Measurements from ENCODE around the gene UTS2R. TPM values are rescaled to one million over a fixed set of nuclear protein-coding genes. Genes with fewer than 3 reads are reported as not detected.
A peak's percentile ranks its signal among the peaks of the same experiment; 100 is the strongest.

Gene UTS2R
- not detected for total RNA-seq

DNA sequence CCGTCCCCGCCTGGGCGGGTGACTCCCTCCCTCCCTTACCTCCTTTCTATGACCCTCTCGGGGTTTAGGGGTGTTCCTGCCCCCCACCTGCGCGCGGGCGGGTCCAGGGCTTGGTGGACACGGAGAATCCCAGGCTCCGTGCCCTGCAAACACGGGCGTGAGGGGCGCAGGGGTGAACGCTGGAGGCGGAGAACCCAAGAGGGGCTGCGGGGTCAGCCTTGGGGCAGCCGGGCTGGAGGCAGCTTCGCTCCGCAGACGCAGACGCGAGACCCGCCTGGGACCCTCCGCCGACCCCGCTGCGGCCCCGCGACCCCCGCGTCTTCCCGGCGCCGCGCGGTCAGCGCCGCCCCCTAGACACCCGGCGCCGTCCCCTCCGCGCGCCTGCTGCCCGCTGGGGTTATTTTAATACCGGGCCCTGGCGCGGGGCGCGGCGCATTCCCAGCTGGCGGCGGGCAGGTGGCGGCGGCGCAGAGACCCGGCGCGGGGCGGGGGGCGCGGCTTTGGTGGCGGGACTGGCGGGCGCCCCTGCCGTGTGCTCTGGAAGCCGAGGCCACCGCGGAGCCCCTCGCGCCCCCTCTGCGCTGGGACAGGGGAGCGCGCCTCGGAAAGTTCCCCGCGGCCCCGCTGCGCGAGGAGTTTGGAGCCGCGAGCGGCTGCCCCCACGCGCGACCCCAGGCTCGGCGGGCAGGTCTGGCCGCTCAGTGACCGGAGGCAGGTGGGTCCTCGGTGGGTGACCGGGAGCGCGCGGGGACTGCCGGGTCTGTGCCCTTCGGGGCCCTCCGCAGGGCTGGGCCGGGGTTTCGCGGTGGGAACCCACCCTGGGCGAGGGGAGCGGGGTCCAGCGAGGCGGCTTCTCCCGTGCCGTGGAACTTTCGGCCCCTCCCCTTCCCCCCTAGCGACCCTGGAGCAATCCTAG, at the start of gene UTS2R:
UTS2R (plus strand) TSS at position 433 of the 916 bp plus-strand sequence. CDS start 2,560 bp downstream, outside the sequence.
- Histone ChIP-seq H3K9me3 (no peaks in the 10 kb centered on the region), H3K4me3 (peak within 1 kb of the TSS in 1 of 2 donors; percentile 5), H3K27me3 (peaks cover 12 to 21% of the 10 kb centered on the region in 2 donors), H3K27ac (peak within 1 kb of the TSS in 2 of 4 donors; percentile 13 to 48), H3K36me3 (replicated peaks in 1 of 2; ENCODE audit: insufficient read depth in 1 of 2, low read depth in 2 of 2) (no peaks in the 10 kb centered on the region), H3K4me1 (peaks cover 29% of the 10 kb centered on the region)
- intact Hi-C loops (cut with DNase I): no loop called here
- TF ChIP-seq, protein P1, sequence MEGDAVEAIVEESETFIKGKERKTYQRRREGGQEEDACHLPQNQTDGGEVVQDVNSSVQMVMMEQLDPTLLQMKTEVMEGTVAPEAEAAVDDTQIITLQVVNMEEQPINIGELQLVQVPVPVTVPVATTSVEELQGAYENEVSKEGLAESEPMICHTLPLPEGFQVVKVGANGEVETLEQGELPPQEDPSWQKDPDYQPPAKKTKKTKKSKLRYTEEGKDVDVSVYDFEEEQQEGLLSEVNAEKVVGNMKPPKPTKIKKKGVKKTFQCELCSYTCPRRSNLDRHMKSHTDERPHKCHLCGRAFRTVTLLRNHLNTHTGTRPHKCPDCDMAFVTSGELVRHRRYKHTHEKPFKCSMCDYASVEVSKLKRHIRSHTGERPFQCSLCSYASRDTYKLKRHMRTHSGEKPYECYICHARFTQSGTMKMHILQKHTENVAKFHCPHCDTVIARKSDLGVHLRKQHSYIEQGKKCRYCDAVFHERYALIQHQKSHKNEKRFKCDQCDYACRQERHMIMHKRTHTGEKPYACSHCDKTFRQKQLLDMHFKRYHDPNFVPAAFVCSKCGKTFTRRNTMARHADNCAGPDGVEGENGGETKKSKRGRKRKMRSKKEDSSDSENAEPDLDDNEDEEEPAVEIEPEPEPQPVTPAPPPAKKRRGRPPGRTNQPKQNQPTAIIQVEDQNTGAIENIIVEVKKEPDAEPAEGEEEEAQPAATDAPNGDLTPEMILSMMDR (IDR thresholded peaks at IDR 0.05): no peak
- TF ChIP-seq POLR2A (IDR thresholded peaks at IDR 0.05): no peak
- ATAC-seq: peak; percentile 16
- peak in 1 of 4 donors; percentile 38 for DNase-seq
- 2 to 20% methylated on average over 1 to 68 of the region's 109 CpGs for WGBS, 2 donors

DNA sequence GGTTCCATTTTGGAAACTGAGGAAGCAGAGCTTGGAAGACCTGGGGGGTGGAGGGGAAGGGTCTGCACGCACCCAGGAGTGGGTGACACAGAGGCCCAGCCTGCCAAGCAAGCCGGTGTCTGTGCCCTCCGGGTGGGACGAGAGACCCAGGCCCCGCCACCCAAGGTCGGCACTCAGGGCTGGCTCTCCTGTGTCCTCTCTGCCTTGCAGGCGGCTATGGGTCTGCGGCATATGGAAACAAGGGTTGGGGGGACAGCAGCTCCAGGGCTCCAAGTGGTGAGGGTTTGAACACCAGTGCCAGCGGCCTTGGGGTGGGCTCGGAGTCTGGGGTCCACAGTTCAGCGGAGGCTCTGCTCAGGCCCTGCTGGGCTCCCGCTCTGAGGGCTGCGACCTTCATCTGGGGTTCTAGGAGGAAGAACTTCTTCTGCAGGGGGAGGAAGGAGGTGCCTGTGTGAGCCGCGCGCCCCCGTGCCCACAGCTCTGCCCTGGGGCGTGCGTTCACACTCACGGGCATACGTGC, 49.6 kb upstream of the UTS2R start:
- 49 to 53% methylated on average over 8 to 21 of the region's 21 CpGs for WGBS, 2 donors
- intact Hi-C loops (cut with DNase I): loop anchor here (5.0 kb wide), 1 partner anchor 85 kb away; no protein-coding TSS in a partner anchor
- no peak for ATAC-seq
- Histone ChIP-seq H3K27me3 (no peaks in the 10 kb centered on the region), H3K4me3 (no peak overlapping the region), H3K27ac (no peak overlapping the region), H3K36me3 (replicated peaks in 1 of 2; ENCODE audit: insufficient read depth in 1 of 2, low read depth in 2 of 2) (no peaks in the 10 kb centered on the region), H3K4me1 (peaks cover 7% of the 10 kb centered on the region), H3K9me3 (no peaks in the 10 kb centered on the region)
- no peak for TF ChIP-seq POLR2A (IDR thresholded peaks at IDR 0.05)
- TF ChIP-seq, protein P1 (IDR thresholded peaks at IDR 0.05): no peak
- no peak for DNase-seq

DNA sequence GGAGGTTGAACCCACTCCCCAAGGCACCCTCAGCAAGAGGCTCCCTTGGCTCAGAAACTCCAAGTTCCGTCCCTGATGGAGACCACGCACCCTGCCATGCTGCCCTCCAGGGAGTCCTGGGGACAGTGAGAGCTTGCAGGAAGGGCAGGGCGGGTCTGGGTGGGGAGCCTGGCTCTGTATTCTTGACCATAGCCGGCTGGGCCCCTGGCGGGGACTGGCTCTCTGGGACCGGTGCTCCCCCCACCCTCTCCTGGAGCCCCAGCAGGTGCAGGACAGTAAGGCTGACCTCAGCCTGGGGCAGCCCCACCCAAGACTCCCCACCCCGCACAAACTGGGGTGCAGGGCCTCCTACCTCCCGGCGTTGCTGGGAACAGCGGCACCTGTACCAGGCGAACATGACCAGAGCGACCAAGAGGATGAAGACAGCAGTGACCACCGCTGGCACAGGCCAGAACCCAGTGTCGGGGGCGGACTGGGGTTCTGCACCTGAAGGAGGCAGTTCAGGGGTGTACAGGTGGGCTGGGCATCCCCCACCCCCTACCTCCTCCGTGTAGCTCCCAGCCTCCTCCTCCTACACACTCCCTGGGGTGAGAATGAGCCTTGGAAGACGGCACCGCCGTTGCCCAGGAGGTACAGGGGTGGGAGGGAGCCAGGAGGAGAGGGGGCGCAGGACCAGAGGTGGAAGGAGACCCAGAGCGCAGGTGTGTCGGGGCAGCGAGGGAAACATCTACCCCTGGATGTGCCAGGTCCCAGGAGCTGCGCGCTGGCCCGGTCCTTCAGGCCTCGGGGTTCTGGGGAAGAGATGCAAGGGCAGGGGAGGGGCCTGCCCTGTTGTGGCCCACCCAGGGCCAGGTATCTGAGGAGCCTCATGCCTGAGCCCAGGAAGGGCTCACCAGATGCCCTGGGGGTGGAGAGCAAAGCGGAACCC, 48.8 kb upstream of the UTS2R start:
- no peaks in the 10 kb centered on the region for H3K9me3 ChIP-seq
- intact Hi-C loops (cut with DNase I): loop anchor here (5.0 kb wide), 1 partner anchor 85 kb away; no protein-coding TSS in a partner anchor
- no peaks in the 10 kb centered on the region for H3K27me3 ChIP-seq
- peaks cover 7% of the 10 kb centered on the region for H3K4me1 ChIP-seq
- H3K36me3 ChIP-seq (replicated peaks in 1 of 2; ENCODE audit: insufficient read depth in 1 of 2, low read depth in 2 of 2): no peaks in the 10 kb centered on the region
- WGBS, 2 donors: 67 to 76% methylated on average over 13 to 27 of the region's 28 CpGs
- ATAC-seq (no peak), DNase-seq (no peak)
- no peak overlapping the region for H3K4me3 ChIP-seq
- no peak overlapping the region for H3K27ac ChIP-seq
- TF ChIP-seq, protein P1 (IDR thresholded peaks at IDR 0.05): no peak
- TF ChIP-seq POLR2A (IDR thresholded peaks at IDR 0.05): no peak

DNA sequence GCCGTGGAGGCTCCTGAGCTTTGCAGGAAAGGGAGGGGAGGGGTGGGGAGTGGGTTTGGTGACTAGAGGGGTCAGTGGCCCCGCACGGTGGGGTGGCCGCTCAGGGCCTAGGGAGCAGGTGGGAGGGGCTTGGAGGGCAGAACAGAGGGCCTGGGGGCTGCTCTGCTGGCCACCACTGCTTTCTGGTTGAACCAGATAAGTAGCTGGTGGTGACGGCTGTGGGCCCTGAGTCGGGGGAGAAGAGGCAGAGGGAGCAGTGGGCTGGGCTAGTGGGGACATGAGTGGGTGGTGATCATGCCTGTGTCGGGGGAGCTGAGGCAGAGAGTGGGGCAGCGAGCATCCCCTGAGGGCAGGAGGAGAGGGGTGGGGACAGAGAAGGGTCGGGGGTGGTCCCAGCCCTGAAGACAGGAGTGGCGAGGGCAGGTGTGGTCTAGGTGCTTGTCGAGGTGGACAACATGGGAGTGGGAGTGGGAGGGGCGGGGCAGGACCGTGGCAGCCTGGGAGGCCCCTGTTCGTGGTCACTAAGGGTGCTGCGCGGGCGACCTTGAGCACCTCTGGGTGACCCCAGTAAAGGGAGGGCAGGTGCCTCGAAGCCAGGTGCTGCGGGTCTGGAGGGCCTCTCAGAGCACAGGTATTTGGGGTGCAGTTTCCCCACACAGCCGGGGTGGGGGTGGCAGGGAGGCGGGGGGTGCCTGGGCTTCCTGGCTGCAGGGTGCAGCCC, 47.9 kb upstream of the UTS2R start:
- 55 to 57% methylated on average over 13 to 21 of the region's 21 CpGs for WGBS, 2 donors
- intact Hi-C loops (cut with DNase I): loop anchor here (5.0 kb wide), 1 partner anchor 86 kb away; no protein-coding TSS in a partner anchor
- H3K4me3 ChIP-seq: no peak overlapping the region
- ATAC-seq (no peak), DNase-seq (no peak)
- no peaks in the 10 kb centered on the region for H3K9me3 ChIP-seq
- no peak overlapping the region for H3K27ac ChIP-seq
- no peaks in the 10 kb centered on the region for H3K27me3 ChIP-seq
- H3K36me3 ChIP-seq (replicated peaks in 1 of 2; ENCODE audit: insufficient read depth in 1 of 2, low read depth in 2 of 2): no peaks in the 10 kb centered on the region
- H3K4me1 ChIP-seq: peaks cover 12% of the 10 kb centered on the region
- TF ChIP-seq, protein P1 (IDR thresholded peaks at IDR 0.05): no peak
- TF ChIP-seq POLR2A (IDR thresholded peaks at IDR 0.05): no peak

Measured in body of pancreas (tissue), 4 donors.